GM18868 (cell line): ENCODE results near the gene C17orf78.
A peak's percentile ranks its signal among the peaks of the same experiment; 100 is the strongest.
"Not testable (repeated sequence)": the region's sequence is repeated elsewhere in the genome, so short reads cannot be mapped to it uniquely, and the experiment has no call there.

Source experiments
- ATAC-seq: cut with Tn5 transposase; IDR thresholded peaks from one replicate; pipeline ENCODE4 v1.9.1; 2021; ENCODE audit warnings: mild to moderate bottlenecking, moderate library complexity; ENCODE audit not compliant: unreplicated experiment

C17orf78 gene

DNA sequence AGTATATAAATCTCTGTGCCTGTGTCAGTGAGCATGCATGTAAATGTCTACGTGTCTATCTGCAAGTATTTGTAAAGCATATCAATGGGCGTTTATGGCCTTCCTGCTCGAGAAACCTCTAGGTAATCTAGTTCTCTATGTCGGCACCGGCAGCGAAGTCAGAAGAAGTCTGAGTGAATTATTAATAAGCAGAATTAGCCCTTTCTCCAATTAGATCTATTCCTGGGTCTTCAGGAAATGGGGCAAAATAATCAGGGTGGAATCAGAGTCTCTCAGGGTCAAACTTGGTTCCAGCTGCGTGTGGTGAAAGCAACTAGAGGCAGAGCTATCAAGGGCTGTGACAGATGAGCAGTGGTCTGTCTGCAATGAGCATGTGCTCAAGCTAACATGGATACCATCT is at the start of gene C17orf78:
Gene C17orf78, plus strand, starts transcription at position 280 of the 400 bp plus-strand sequence. Its CDS starts 108 bp downstream, at position 388.
- no peak for ATAC-seq

- ATAC-seq: no peak
Measured at GRCh38 chr17:37327341-37328090, 48.3 kb upstream of the C17orf78 start.

DNA sequence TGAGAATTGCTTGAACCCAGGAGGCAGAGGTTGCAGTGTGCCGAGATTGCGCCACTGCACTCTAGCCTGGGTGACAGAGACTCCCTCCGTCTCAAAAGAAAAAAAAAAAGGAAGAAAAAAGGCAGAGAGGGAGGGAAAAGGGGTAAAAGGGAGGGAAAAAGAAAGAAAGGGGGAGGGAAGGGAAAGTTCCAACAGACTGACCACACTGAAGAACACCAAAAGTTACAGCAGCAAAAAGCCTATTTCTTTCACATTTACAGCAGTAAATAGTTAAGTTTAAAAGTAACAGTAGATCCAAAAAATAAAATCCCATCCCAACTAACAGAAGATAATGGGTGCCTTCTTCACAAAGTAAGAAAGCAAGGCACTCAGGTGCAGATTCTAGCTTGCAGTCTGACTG is 36.9 kb upstream of the C17orf78 start:
- no peak for ATAC-seq

DNA sequence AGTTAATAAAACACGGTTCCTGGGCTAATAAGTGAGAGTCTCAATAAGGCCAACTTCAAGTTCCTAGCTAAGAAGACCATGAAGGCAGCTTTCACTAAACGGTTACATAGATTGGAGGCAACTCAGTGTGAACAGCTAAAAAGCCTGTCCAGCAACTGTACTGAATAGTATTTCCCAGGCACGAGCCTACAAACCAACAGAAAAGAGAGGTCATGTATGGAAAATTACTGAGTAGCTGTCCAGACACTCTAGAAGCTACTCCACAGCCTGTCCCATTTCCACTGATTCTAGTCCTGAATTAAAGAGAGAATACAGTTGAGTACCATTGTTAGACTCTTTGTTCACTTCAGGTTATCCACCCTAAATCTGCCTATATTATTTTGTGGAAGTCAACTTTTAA is 36.5 kb upstream of the C17orf78 start:
- no peak for ATAC-seq

- ATAC-seq: no peak
Measured at GRCh38 chr17:37340804-37341203, 35.0 kb upstream of the C17orf78 start.

DNA sequence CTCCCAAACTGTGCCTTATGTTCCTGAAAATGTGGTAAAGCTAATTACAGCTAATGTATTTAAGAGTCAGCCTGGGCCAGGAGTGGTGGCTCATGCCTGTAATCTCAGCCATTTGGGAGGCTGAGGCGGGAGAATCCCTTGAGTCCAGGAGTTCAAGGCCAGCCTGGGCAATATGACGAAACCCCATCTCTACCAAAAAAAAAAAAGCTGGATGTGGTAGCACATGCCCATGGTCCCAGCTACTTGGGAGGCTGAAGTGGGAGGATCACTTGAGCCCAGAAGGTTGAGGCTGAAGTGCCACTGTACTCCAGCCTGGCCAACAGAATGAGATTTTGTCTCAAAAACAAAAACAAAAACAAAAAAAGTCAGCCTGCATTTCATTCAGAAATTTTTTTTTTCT is 33.2 kb upstream of the C17orf78 start:
- ATAC-seq: no peak

DNA sequence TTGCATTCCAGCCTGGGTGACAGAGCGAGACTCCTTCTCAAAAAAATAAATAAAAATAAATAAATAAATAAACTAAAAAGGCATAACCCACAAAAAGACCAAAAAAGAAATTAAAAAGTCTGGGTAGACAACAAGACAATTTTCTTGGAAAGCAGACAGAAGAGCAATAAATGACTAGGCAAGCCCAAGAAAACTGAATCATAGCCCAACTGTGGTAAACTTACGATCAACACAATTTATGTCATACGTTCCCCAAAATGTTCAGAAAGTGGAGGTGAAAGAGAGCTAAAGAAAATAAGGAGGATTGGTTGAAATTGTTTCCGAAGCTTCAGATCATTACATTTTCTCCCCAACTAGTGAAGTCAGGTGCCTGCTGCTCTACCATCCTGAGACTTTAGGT is 31.3 kb upstream of the C17orf78 start:
- no peak for ATAC-seq

DNA sequence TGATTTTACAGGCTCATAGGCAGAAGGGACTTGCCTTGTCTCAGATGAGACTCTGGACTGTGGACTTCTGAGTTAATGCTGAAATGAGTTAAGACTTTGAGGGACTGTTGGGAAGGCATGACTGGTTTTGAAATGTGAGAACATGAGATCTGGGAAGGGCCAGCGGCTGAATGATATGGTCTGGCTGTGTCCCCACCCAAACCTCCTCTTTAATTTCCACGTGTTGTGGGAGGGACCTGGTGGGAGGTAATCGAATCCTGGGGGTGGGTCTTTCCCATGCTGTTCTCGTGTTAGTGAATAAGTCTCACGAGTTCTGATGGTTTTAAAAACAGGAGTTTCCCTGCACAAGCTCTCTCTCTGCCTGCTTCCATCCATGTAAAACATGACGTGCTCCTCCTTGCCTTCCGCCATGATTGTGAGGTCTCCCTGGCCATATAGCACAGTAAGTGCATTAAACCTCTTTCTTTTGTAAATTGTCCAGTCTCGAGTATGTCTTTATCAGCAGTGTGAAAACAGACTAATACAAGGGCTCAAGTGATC is 28.9 kb upstream of the C17orf78 start:
- not testable (repeated sequence) for ATAC-seq

DNA sequence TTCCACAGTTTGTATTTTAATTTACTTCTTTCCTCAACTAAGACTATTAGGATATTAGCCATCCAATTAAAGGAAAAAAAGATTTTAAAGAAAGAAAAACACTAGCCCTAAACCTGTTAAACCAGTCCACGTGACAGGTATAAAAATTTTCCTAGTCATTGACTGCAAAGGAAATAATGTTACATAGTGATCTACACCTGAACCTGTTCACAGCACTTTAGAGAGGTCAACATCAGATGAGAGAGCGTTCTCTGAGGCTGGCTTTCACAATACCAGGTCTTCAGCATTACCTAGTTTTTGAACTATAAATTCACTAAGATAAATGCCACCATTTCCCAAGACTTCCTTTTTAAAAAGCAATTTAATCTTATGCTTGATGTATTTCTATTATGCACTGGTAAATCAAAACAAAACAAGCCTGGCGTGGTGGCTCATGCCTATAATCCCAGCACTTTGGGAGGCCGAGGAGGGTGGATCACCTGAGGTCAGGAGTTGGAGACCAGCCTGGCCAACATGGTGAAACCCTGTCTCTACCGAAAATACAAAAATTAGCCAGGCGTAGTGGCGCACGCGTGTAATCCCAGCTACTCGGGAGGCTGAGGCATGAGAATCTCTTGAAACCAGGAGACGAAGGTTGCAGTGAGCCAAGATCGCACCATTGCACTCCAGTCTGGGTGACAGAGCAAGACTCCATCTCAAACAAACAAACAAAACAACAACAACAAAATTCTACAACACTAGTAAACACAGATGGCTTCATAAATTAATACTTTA is 18.8 kb upstream of the C17orf78 start:
- ATAC-seq: not testable (repeated sequence)

GRCh38 chr17:37358098-37358829 is 17.5 kb upstream of the C17orf78 start:
- no peak for ATAC-seq

DNA sequence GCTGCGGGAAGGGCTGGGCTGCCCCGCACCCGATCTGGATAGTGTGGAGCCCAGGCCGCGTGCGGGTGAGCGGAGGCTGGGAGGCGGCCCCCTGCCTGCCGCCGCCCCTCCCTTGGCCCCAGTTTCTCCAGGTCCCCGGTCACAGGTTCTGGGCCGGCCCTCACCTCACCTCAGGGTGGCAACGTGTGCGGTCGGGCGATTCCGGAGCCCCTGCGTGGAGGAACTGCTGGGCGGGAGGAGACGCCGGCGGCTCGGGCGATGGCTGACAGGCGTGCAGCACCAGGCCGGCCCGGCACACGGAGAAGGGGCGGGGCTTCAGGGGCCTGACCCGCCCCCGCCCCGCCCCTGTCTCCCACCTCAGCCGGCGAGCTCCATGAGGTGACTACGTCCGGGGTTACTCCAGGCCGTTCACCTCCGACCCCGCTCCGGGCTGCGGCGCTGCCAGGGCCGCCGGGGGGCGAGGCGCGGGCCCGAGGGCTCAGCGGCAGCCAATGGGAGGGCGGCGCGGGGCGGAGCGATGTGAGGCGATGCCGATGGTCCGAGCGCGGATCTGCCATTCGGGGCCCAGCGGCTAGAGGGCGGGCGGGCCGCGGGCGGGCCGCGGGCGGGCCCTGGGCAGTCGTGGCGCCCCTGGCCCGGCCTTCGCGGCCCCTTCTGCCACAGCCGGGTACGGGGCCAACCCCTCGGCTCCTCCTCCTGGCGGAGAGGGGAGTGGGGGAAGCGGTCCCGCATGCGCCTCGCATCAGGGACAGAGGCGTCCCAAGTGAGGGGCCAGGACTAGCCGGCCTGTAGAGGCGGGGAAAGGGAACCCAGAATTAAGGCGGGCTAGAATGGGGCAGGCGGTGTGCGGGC is 16.7 kb upstream of the C17orf78 start:
- peak; percentile 82 for ATAC-seq

DNA sequence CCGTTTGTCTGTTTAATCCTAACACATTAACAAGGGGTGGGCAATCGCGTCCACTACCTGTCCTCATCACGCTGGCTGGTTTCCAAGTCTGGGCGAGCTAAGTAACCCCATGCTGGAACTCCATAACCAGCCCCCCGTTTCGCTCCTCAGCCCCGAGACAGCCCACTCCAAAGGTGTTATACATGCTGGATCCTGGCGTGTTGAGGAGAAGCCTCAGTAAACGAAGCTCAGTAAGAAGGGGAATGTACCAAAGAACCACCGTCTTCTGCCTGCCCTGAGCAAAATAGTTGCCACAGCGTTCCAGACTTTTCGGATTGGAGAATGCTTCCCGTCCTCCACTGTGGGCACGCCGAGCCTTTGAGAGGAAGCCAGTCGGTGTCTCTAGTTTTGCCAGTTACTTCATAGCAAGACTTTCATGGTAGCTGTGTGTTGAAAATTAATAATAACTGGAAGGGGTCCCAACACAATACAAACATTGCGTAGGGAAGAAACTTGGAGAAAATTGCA is 16.1 kb upstream of the C17orf78 start:
- no peak for ATAC-seq

DNA sequence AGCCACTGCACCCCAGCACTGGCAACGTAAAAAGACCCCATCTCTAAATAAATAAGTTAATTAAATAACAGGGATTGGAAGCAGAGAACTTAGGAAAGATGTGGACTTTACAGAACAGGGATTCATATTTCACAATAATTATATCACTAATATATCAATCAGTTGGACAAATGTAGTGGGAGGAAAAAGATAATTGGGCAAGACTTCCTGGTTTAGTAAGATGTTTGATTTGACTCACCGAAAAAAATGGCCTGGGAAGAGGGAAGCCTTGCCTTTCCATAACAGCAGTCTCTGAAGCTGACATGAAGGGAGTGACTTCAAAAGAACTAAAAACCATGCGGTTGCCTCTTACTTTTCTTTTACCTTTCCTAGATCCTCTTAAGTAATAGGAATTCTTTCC is 15.2 kb upstream of the C17orf78 start:
- ATAC-seq: no peak

DNA sequence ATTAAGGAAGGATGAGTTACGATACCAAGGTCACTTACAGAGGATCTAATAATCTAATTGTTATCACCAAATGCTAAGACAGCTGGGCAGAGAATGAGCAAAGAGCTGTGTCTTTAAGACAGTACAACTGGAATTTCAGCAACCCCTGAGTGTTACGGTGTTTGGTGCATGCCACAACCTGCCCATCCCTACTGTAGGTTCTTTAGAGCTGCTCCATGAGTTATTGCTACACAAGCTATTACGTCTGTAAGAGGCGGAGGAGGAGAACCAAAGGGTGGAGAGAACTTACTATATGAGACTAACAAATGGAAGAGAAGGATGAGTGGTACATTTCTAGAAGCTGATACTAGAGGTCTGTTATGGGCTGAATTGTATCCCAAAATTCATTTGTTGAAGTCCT is 14.2 kb upstream of the C17orf78 start:
- no peak for ATAC-seq

GRCh38 chr17:37365589-37365988 is 10.2 kb upstream of the C17orf78 start:
- ATAC-seq: no peak

DNA sequence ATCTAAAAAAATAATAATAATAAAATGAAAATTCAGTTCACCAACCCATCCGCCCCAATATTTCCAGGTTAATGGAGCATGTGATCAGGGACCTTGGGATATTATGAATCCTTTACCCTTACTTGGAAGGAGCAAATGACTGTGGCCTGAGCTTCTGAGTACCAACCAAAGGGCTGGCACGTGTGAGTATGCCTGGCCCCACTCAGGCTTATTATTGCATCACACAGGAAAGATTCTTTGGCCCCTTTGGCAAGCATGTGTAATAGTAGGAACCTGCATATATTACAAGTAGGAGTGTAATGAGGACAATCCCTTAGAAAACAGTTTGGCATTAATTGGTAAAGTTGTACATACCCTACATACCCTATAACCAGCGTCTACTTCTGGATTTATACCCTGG is 7.2 kb upstream of the C17orf78 start:
- ATAC-seq: no peak

- peak; percentile 50 for ATAC-seq
Measured at GRCh38 chr17:37373530-37374159, 2.1 kb upstream of the C17orf78 start.

GRCh38 chr17:37382056-37382455 is 6.3 kb downstream of the C17orf78 start:
- ATAC-seq: no peak

GRCh38 chr17:37384560-37385149 is 8.9 kb downstream of the C17orf78 start:
- no peak for ATAC-seq
